GM18505 (cell line): ENCODE data around the gene LTA4H.
"Not testable (repeated sequence)": the region's sequence is repeated elsewhere in the genome, so short reads cannot be mapped to it uniquely, and the experiment has no call there.

Experiments
- ATAC-seq: cut with Tn5 transposase; IDR thresholded peaks from one replicate; pipeline ENCODE4 v1.9.1; 2021; ENCODE audit not compliant: unreplicated experiment
- POLR2A ChIP-seq: IDR thresholded peaks from 4 replicates; pipeline ENCODE4 v1.6.1; 2011; ENCODE audit warnings: borderline replicate concordance; ENCODE audit not compliant: insufficient read depth, insufficient read length; ENCODE audit errors: extremely low read depth

LTA4H gene

GRCh38 chr12:95980437-95980836, 55.0 kb downstream of the LTA4H start:
- ATAC-seq, result no peak

GRCh38 chr12:95978774-95979173, 56.6 kb downstream of the LTA4H start:
- no peak for ATAC-seq
- no peak for TF ChIP-seq POLR2A

More at GRCh38 chr12:95980437-95980836, 55.0 kb downstream of the LTA4H start:
- no peak for TF ChIP-seq POLR2A

GRCh38 chr12:95978351-95978750, 57.0 kb downstream of the LTA4H start:
- no peak for TF ChIP-seq POLR2A
- no peak for ATAC-seq

GRCh38 chr12:95977764-95978305, 57.6 kb downstream of the LTA4H start:
- no peak for TF ChIP-seq POLR2A
- no peak for ATAC-seq

GRCh38 chr12:95976416-95976832, 59.0 kb downstream of the LTA4H start:
- ATAC-seq, result no peak
- TF ChIP-seq POLR2A, result no peak

GRCh38 chr12:95975491-95975890, 59.9 kb downstream of the LTA4H start:
- no peak for TF ChIP-seq POLR2A
- ATAC-seq, result no peak

GRCh38 chr12:95974358-95974757, 61.0 kb downstream of the LTA4H start:
- TF ChIP-seq POLR2A, result no peak
- ATAC-seq, result no peak

- ATAC-seq, result no peak
Observed at GRCh38 chr12:95972832-95973456, 62.4 kb downstream of the LTA4H start.

GRCh38 chr12:95970905-95971304, 64.5 kb downstream of the LTA4H start:
- ATAC-seq, result no peak
- no peak for TF ChIP-seq POLR2A

More at GRCh38 chr12:95972832-95973456, 62.4 kb downstream of the LTA4H start:
- no peak for TF ChIP-seq POLR2A

GRCh38 chr12:95969116-95969515, 66.3 kb downstream of the LTA4H start:
- not testable (repeated sequence) for ATAC-seq

- TF ChIP-seq POLR2A, result no peak
Observed at GRCh38 chr12:95967301-95967700, 68.1 kb downstream of the LTA4H start.

GRCh38 chr12:95966287-95966870, 69.0 kb downstream of the LTA4H start:
- no peak for TF ChIP-seq POLR2A
- no peak for ATAC-seq

More at GRCh38 chr12:95967301-95967700, 68.1 kb downstream of the LTA4H start:
- no peak for ATAC-seq

GRCh38 chr12:95963096-95963495, 72.3 kb downstream of the LTA4H start:
- no peak for TF ChIP-seq POLR2A
- no peak for ATAC-seq

GRCh38 chr12:95962222-95962621, 73.2 kb downstream of the LTA4H start:
- no peak for ATAC-seq
- no peak for TF ChIP-seq POLR2A

- TF ChIP-seq POLR2A, result no peak
Observed at GRCh38 chr12:95960241-95960640, 75.1 kb downstream of the LTA4H start.

GRCh38 chr12:95959107-95959506, 76.3 kb downstream of the LTA4H start:
- no peak for TF ChIP-seq POLR2A

More at GRCh38 chr12:95960241-95960640, 75.1 kb downstream of the LTA4H start:
- ATAC-seq, result no peak

More at GRCh38 chr12:95959107-95959506, 76.3 kb downstream of the LTA4H start:
- ATAC-seq, result no peak
